Kidney glomerular epithelial cell (primary cell): Measurements from ENCODE around the gene VAV2.
"Not testable (repeated sequence)": the region's sequence is repeated elsewhere in the genome, so short reads cannot be mapped to it uniquely, and the experiment has no call there.

ENCODE experiments used
- DNase-seq: peaks from one replicate; lab custom pipeline; 2025; lab: John Stamatoyannopoulos, UW

VAV2 gene

GRCh38 chr9:133767008-133767407 is 225.1 kb downstream of the VAV2 start:
- DNase-seq: no peak

GRCh38 chr9:133766234-133766633 is 225.9 kb downstream of the VAV2 start:
- not testable (repeated sequence) for DNase-seq

GRCh38 chr9:133763272-133764183 is 228.6 kb downstream of the VAV2 start:
- DNase-seq: no peak

GRCh38 chr9:133762488-133763271 is 229.4 kb downstream of the VAV2 start:
- DNase-seq: no peak

GRCh38 chr9:133761641-133762248 is 230.4 kb downstream of the VAV2 start:
- no peak for DNase-seq

- DNase-seq: no peak
Observed at GRCh38 chr9:133760713-133761290, 231.3 kb downstream of the VAV2 start.

GRCh38 chr9:133759946-133760345 is 232.2 kb downstream of the VAV2 start:
- DNase-seq: no peak

- no peak for DNase-seq
Observed at GRCh38 chr9:133759146-133759900, 232.8 kb downstream of the VAV2 start.

- DNase-seq: no peak
Observed at GRCh38 chr9:133758228-133758627, 233.9 kb downstream of the VAV2 start.

- no peak for DNase-seq
Observed at GRCh38 chr9:133754688-133755227, 237.4 kb downstream of the VAV2 start.

- no peak for DNase-seq
Observed at GRCh38 chr9:133754187-133754586, 237.9 kb downstream of the VAV2 start.

- no peak for DNase-seq
Observed at GRCh38 chr9:133752739-133753446, 239.2 kb downstream of the VAV2 start.

- DNase-seq: no peak
Observed at GRCh38 chr9:133750982-133751649, 241.0 kb downstream of the VAV2 start.

GRCh38 chr9:133747309-133747708 is 244.8 kb downstream of the VAV2 start:
- DNase-seq: no peak

- DNase-seq: not testable (repeated sequence)
Observed at GRCh38 chr9:133744528-133744927, 247.6 kb downstream of the VAV2 start.

GRCh38 chr9:133742849-133743444 is 249.2 kb downstream of the VAV2 start:
- DNase-seq: peak; percentile 18

- DNase-seq: no peak
Observed at GRCh38 chr9:133742251-133742650, 249.9 kb downstream of the VAV2 start.

GRCh38 chr9:133741716-133742115 is 250.4 kb downstream of the VAV2 start:
- DNase-seq: no peak

GRCh38 chr9:133740911-133741310 is 251.2 kb downstream of the VAV2 start:
- DNase-seq: no peak
